Thyroid gland (tissue), 4 donors: ENCODE data around the gene GPX7. TPM values are rescaled to one million over a fixed set of nuclear protein-coding genes. Genes with fewer than 3 reads are reported as not detected.

Experiments
- DNase-seq, 2 donors: peaks; one replicate each; pipeline ENCODE4 v3.0.0-alpha.2; 2019
- H3K27ac ChIP-seq, 3 donors: fragments of 200-600 bp; sonication (generic); 1 replicate in 2 of 3; 2 replicates in 1 of 3; pipeline ENCODE4 v1.5.1; 2016 to 2019; ENCODE audit warnings: mild to moderate bottlenecking in 1 of 3, moderate library complexity in 1 of 3
- H3K27me3 ChIP-seq: fragments of 200-600 bp; sonication (generic); one replicate; pipeline ENCODE4 v1.5.1; 2019
- H3K36me3 ChIP-seq, 2 donors: fragments of 200-600 bp; sonication (generic); one replicate each; pipeline ENCODE4 v1.5.1; 2016 to 2019
- H3K4me1 ChIP-seq, 2 donors: fragments of 200-600 bp; sonication (generic); one replicate each; pipeline ENCODE4 v1.5.1; 2017 to 2019
- H3K4me3 ChIP-seq, 3 donors: fragments of 200-600 bp; sonication (generic); replicated peaks in 1 of 3; 1 replicate in 2 of 3; 2 replicates in 1 of 3; pipeline ENCODE4 v1.5.1; 2016; ENCODE audit warnings: mild to moderate bottlenecking in 1 of 3
- H3K9me3 ChIP-seq: fragments of 200-600 bp; sonication (generic); one replicate; pipeline ENCODE4 v1.5.1; 2017
- CTCF ChIP-seq, 6 experiments: fragments of 200-600 bp in 3 of 6; fragments of 450-650 bp in 3 of 6; sonication (generic) in 3 of 6; IDR thresholded peaks; one replicate each; pipeline ENCODE4 v1.5.1; 2016 to 2019; ENCODE audit warnings: antibody characterized with exemption in 6 of 6, mild to moderate bottlenecking in 2 of 6, inconsistent platforms in 1 of 6, moderate library complexity in 1 of 6
- POLR2A ChIP-seq, 2 donors: fragments of 450-650 bp; IDR thresholded peaks; one replicate each; pipeline ENCODE4 v1.6.1; 2017; ENCODE audit warnings: antibody characterized with exemption in 2 of 2, mild to moderate bottlenecking in 2 of 2, moderate library complexity in 1 of 2
- WGBS, 2 donors: methylation state at CpG; one replicate each; pipeline ENCODE4 v1.1.5; 2017; 5-methylcytosine and 5-hydroxymethylcytosine counted together
- intact Hi-C: fragments of 100-400 bp; cut with DNase I; formaldehyde crosslinking; loops from one replicate; pipeline ENCODE4 v1.15.1; 2023
- total RNA-seq, 4 donors: library from RNA; depleted of rRNA; stranded (reverse); fragments of >200 nt; gene quantifications; one replicate each; pipeline ENCODE4 v1.2.3, GENCODE V29; 2016

GPX7 gene
- total RNA-seq, 4 donors from 2014 or later = 15.7 to 77.9 (median 32.1) TPM

GRCh38 chr1:52588027-52588426 lies 14.1 kb upstream of the GPX7 start:
- DNase-seq = no peak
- intact Hi-C loops = no loop called here
- no peak overlapping the region for H3K4me3 ChIP-seq

GRCh38 chr1:52588535-52588934 lies 13.6 kb upstream of the GPX7 start:
- 59 to 74% methylated on average over 1 of the region's 1 CpG for WGBS, 2 donors
- no peaks in the 10 kb centered on the region for H3K27me3 ChIP-seq
- H3K36me3 ChIP-seq = no peaks in the 10 kb centered on the region
- intact Hi-C loops = no loop called here
- no peak for DNase-seq
- H3K27ac ChIP-seq = no peak overlapping the region
- H3K4me1 ChIP-seq = no peaks in the 10 kb centered on the region
- H3K4me3 ChIP-seq = no peak overlapping the region
- no peaks in the 10 kb centered on the region for H3K9me3 ChIP-seq
- TF ChIP-seq POLR2A (IDR thresholded peaks at IDR 0.05) (no peak), CTCF (IDR thresholded peaks at IDR 0.05) (no peak)

More at GRCh38 chr1:52588027-52588426, 14.1 kb upstream of the GPX7 start:
- Histone ChIP-seq H3K36me3 (no peaks in the 10 kb centered on the region), H3K9me3 (no peaks in the 10 kb centered on the region), H3K27me3 (no peaks in the 10 kb centered on the region), H3K27ac (no peak overlapping the region), H3K4me1 (no peaks in the 10 kb centered on the region)
- no peak for TF ChIP-seq POLR2A (IDR thresholded peaks at IDR 0.05)
- no peak for TF ChIP-seq CTCF (IDR thresholded peaks at IDR 0.05)

GRCh38 chr1:52590266-52590665 lies 11.9 kb upstream of the GPX7 start:
- no peaks in the 10 kb centered on the region for H3K27me3 ChIP-seq
- 55 to 58% methylated on average over 6 of the region's 6 CpGs for WGBS, 2 donors
- no peaks in the 10 kb centered on the region for H3K4me1 ChIP-seq
- H3K27ac ChIP-seq = no peak overlapping the region
- H3K9me3 ChIP-seq = no peaks in the 10 kb centered on the region
- TF ChIP-seq POLR2A (IDR thresholded peaks at IDR 0.05) = no peak
- TF ChIP-seq CTCF (IDR thresholded peaks at IDR 0.05) = no peak
- no peak for DNase-seq
- no peaks in the 10 kb centered on the region for H3K36me3 ChIP-seq
- intact Hi-C loops = no loop called here
- no peak overlapping the region for H3K4me3 ChIP-seq

GRCh38 chr1:52592637-52593323 lies 9.4 kb upstream of the GPX7 start:
- DNase-seq = no peak
- Histone ChIP-seq H3K9me3 (no peaks in the 10 kb centered on the region), H3K27me3 (no peaks in the 10 kb centered on the region), H3K36me3 (no peaks in the 10 kb centered on the region), H3K4me3 (no peak overlapping the region), H3K27ac (no peak overlapping the region), H3K4me1 (no peaks in the 10 kb centered on the region)
- WGBS, 2 donors = 94 to 96% methylated on average over 5 of the region's 5 CpGs
- intact Hi-C loops = no loop called here
- TF ChIP-seq POLR2A (IDR thresholded peaks at IDR 0.05) = no peak
- TF ChIP-seq CTCF (IDR thresholded peaks at IDR 0.05) = no peak

GRCh38 chr1:52593495-52593894 lies 8.7 kb upstream of the GPX7 start:
- intact Hi-C loops = no loop called here

More at GRCh38 chr1:52593495-52593894, 8.7 kb upstream of the GPX7 start:
- Histone ChIP-seq H3K27ac (no peak overlapping the region), H3K4me1 (no peaks in the 10 kb centered on the region), H3K4me3 (no peak overlapping the region), H3K9me3 (no peaks in the 10 kb centered on the region), H3K36me3 (no peaks in the 10 kb centered on the region), H3K27me3 (no peaks in the 10 kb centered on the region)
- no peak for DNase-seq
- 95 to 98% methylated on average over 1 of the region's 1 CpG for WGBS, 2 donors
- TF ChIP-seq POLR2A (IDR thresholded peaks at IDR 0.05) (no peak), CTCF (IDR thresholded peaks at IDR 0.05) (no peak)
